NCI-H345 treated with DMSO at 0.1 percent for 48 hours (cell line): ENCODE measurements around the gene HSPB2.
A peak's percentile ranks its signal among the peaks of the same experiment; 100 is the strongest.
"Not testable (repeated sequence)": the region's sequence is repeated elsewhere in the genome, so short reads cannot be mapped to it uniquely, and the experiment has no call there.

Experiments
- DNase-seq: peaks from one replicate; lab custom pipeline; 2025; ENCODE audit not compliant: unreplicated experiment; lab: John Stamatoyannopoulos, UW

Gene HSPB2

DNA sequence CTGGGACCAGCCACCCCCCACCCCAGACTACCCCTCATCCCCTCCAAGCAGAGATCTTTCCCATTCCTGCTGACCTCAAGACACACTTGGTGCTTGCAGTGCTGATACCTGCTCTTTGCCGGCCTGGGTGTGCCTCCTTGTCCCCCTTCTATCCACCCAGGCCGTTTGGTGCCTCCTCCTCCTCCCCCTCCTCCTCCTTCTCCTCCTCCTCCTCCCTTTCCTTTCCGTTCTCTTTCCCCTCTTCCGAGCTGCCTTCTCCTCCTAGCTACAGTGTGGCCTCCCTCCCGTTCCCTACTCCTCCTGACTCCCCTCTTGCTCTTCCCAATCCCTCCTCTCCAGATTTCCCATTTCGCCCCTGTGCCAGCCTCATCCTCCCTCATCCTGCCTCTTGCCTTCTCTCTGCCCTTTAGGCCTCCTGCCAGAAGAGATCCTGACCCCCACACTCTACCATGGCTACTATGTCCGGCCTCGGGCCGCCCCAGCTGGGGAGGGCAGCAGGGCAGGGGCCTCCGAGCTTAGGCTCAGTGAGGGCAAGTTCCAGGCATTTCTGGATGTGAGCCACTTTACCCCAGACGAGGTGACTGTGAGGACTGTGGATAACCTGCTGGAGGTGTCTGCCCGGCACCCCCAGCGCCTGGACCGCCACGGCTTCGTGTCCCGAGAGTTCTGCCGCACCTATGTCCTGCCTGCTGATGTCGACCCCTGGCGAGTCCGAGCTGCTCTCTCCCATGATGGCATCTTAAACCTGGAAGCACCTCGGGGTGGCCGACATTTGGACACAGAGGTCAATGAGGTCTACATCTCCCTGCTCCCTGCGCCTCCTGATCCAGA, 712 bp downstream of the HSPB2 start:
- DNase-seq, result no peak

DNA sequence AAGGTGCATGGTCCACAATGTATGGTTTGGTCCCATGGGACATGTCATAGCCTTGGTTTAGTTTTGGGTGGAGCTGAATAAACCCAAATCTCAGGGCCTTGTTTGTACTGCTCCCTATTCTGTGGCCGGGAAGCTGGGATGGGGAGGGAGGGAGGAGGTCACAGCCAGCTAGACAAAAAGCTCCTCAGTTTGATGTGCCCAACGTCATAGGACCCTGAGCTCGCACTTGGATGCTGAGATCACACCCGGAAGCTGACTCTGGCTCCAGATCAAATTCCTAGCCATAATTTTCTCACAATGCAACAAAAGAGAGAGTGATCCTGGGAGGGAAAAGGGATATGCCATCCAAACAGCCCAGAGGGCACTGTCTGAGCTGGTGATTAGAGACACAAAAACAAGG, 1.5 kb downstream of the HSPB2 start:
- no peak for DNase-seq

DNA sequence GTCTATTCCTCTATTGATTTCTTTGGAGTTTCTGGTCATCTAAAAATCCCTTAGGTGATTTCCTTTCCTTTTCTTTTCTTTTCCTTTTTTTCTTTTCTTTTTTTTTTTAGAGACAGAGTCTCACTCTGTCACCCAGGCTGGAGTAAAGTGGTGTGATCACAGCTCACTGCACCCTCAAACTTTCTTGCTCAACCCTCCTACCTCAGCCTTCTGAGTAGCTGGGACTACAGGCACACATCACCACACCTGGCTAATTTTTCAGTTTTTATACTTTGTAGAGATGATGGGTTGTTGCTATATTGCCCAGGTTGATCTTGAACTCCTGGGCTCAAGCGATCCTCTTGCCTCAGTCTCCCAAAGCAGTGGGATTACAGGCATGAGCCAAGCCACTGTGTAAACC, 4.2 kb downstream of the HSPB2 start:
- DNase-seq, result no peak

DNA sequence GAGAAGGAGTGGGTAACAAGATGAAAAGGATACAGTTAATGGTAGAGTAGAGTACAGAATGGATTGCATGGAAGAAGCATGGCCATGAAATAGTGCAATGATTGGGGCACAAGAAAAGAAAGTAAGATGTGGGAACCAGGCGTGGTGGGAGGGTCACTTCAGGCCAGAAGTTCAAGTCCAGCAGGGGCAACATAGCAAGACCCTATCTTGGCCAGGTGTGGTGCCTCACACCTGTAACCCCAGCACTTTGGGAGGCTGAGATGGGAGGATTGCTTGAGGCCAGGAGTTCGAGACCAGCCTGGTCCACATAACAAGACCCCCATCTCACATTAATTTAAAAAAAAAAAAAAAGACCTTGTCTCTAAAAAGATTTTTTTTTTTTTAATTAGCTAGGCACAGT, 4.8 kb downstream of the HSPB2 start:
- no peak for DNase-seq

DNA sequence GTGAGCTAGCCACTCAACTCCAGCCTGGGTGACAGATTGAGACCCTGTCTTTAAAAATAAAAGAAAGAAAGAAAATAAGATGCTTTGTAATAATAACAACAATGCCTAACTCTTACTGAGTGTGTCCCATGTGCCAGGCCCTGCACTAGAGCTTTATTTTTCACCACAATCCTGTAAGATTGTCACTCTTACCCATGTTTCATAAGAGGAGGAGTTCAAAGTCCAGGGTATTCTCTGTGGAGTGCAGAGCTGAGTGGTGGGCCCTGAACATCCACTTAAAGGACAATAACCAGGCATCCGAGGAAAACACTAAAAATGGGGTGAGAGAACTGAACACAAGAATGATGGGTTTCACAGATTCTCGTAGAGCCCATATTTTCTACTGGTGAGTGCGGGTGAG, 5.3 kb downstream of the HSPB2 start:
- no peak for DNase-seq

DNA sequence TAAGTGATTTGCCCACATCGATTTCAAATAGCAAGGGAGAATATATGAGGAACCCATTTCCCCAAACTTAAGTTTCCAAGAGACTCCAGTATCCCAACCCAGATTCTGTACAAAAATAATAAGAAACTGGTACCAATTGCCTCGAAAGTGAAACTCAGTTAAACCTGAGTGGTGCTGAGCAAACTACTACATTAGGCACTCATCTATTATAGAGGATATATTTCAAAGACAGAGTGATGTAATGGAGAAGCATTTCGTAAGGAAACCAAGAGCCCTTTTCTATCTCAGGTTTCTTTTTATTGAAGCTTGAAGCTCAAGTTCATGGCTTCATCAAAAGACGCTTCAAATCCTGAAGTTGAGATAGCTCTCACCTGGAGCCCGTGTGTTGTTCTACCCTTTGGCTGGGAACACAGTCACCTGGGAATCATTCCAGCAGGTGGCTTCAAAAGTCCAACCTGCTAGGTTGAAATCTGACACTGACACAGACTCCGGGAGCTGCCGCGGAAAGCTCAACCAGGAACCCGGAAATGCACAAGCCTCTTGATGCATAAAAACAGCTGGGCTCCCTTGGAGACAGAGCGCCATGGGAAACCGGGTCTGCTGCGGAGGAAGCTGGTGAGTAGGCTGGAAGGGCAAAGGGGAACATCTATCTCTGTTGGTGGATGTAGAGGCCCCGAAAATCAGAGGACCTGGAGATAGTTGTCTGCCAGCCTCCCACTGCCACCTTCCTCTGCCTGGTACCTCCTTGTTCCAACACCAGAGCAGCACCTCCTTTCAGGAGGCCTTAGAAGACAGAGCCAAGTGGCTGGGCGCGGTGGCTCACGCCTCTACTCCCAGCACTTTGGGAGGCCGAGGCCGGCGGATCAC, 6.1 kb downstream of the HSPB2 start, which contains the start of gene C11orf52:
TSS of gene C11orf52 (plus strand) at position 524 of the 867 bp plus-strand sequence. CDS start at position 584, 60 bp downstream.
- DNase-seq, result peak; percentile 86

DNA sequence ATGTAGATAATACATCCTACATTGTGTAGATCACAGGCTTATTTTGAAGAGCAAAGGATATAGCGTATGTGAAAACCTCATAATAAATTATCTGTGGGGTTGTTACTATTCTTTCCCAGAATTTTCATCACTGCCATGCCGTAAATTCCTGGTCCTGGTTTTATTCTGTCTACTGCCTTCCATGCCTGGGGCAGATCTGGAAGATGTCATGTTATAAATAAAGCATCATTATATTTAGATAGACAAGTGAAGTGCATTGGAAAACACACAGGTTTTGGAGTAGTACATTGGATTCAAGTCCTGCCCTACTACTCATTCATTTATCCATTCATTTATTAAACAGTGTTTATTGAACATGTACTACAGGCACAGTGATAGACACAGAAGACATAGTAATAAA, 8.4 kb downstream of the HSPB2 start:
- DNase-seq, result no peak

DNA sequence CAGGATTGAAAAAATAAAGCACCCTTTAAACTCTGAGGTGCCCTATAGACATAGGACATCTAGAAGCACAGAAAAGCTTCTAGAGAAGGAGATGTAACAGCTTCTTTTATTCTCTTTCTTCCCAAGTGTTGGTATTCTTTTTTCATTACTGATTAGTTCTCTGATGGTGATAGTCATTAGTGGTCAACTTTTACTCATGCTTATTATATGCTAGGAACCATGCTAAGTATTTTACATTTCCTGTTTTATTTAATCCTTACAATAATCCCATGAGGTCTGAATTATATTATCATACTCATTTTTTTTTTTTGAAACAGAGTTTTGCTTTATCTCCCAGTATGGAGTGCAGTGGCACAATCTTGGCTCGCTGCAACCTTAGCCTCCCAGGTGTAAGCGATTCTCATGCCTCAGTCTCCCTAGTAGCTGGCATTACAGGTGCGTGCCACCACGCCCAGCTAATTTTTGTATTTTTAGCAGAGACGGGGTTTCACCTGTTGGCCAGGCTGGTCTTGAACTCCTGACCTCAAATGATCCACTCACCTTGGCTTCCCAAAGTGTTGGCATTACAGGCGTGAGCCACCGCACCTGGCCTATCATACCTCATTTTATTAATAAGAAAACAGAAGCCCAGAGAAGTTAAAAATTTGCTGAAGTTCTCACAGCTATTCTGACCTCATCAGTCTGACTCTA, 9.2 kb downstream of the HSPB2 start:
- no peak for DNase-seq

DNA sequence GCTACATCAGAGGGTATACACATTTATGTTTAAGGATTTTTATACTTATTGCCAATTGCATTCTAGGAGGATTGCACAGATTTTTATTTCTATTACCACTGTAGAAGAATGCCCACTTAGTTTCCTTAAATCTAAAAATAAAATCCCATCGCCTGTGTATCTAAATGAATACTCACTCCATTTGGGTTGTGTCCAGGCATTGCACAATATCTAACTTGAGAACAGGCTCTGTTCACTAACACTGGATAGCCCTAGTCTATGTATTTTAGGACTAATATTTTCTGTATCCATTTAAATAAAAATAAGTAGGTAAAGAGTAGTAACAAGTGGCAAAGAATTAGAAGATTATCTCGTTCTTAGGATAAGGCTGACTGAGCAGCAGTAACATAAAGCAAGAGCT, 10.3 kb downstream of the HSPB2 start:
- DNase-seq, result no peak

DNA sequence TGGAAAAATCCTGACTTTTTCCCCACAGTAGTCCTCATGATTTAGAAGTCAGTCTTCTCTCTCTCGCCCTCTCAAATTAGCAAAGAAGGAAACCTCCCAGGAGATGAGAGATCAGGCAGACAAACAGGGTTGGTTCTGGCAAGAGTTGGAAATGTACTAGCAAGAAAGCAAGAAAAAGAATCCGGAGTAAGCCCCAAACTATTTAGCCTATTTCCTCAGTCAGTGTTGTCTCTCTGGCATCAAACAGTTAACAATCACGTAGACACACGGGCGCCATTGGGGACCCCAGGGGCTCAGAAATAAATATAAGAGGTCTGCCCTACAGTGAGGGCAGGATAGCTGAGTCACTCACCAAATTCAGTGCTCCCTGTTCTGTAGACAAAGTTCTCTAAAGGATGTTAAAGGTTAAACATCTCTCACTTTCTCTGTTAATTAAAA, 10.8 kb downstream of the HSPB2 start:
- no peak for DNase-seq

DNA sequence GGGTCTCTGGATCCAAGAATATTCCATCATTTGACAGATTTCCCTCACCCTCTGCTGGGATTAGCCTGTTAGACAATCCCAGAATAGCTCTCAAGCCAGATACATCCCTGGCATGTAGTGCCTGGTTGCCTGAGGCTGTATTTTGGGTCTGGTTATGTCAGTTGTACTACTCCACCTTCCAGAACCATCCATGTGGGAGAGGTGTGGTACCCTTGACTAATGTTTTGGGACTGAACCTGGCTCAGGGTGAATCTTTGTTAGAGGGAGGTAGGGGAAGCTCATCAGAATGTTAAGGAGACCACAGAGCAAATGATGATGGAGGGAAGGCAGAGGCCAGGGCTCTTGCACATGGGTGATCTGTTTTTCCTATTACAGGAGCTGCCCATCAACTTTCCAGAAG, 11.4 kb downstream of the HSPB2 start:
- no peak for DNase-seq

DNA sequence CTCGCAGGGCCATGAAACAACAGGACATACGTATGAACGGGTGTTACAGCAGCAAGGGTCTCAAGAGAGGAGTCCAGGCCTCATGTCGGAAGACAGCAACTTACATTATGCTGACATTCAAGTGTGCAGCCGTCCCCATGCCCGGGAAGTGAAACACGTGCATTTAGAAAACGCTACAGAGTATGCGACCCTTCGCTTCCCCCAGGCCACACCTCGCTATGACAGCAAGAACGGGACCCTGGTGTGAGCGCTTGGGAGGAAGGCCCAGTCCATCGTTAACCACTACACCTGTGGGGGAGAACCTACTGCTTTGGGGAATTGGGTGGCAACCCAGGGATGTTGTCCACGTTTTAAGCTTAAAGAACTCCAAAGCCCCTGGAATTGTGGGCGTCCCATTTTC, 13.4 kb downstream of the HSPB2 start:
- DNase-seq, result no peak

DNA sequence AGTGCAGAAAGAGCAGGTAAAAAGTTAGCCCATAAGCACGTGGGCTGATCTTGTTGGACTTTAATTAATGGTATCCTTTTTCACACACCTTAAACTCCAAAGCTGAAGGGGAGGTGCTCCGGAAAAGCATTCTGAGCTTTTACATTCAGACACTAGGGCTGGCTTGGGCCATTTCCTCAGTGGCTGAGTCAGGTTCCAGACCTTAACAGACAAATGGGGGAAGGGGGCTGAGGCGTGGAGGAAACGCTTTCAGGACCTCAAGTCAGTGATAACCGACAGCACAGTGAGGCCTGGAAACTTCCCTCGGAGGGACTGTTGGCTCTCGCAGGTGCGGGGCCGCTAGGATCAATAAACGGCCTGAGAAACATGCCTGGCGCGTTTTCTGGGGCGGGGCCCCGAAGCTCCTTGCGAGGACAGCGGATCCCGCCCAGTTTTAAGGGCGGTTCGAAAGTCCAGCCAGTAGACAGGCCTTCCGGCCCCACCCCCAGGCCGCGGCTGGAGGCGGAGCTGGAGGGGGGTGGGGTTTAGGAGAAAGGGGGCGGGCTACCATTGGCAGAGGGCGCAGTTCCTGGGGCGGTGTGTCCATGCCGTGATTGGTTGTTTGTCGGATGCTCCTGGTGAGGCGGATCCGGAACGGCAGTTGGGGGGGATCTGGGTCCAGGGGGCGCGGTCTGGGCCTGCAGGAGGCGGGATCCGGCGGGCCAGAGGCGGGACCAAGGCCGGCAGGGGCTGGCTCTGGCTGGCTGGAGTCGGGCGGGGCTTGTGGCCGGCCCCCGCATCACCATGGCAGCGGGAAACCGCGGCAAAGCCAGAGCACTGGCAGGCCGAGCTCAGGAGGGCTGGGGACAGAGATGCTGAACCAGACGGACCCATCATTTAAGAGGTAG, 14.2 kb downstream of the HSPB2 start:
- peak; percentile 97 for DNase-seq

DNA sequence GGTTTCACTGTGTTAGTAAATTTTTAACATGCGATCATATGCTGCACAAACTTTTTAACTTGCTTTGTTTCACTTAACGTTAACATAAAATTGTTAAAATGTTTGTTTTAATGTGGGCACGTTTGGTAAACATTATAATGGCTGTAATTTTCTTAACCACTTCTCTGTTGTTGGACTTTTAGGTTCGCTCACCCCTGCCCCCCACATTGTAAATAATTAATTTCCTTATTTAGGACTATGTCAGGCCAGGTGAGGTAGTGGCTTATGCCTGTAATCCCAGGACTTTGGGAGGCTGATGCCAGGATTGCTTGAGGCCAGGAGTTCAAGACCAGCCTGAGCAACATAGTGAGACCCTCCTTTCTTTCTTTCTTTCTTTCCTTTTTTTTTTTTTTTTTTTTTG, 17.9 kb downstream of the HSPB2 start:
- DNase-seq, result no peak

DNA sequence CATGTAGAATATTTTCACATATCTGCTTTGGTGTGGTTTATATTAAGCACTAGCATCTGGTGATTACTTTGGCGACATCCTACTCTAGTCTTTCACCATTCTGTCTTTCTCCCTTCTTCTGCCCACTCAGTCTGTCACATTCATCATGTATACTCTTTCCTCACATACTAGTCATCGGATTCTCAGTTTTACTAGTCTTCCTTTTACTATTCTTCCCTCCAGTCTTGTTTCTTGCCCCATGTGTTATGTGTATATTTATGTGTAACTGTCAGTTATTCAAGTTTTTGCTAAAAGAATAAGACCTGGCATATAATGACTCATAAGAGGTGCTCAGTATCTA, 20.0 kb downstream of the HSPB2 start:
- no peak for DNase-seq

DNA sequence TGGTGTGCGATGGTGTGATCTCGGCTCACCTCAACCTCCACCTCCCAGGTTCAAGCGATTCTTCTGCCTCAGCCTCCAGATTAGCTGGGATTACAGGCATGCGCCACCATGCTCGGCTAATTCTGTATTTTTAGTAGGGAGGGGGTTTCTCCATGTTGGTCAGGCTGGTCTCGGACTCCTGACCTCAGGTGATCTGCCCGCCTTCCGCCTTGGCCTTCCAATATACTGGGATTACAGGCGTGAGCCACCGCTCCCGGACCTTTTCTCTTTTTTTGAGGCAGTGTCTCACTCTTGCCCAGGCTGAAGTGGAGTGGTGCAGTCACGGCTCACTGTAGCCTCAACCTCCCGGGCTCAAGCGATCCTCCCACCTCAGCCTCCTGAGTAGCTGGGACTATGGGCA, 20.6 kb downstream of the HSPB2 start:
- not testable (repeated sequence) for DNase-seq

DNA sequence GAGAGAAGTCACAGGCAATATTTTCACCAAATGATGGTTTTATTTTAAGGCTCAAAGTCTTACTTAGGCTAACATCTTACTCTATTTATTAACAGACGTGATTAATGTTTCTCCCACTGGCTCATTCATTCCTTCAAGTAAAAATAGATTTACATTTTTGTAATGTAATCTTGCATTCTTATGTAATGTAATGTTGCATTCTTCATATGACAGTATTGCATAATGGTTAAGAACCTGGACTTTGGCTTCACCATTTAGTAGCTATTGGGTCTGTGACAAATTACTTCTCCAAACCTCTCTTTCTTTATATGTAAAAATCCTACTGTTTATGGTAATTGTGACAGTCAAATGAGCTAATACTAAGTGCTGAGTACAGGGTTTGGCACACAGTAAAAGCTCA, 21.3 kb downstream of the HSPB2 start:
- DNase-seq, result no peak

DNA sequence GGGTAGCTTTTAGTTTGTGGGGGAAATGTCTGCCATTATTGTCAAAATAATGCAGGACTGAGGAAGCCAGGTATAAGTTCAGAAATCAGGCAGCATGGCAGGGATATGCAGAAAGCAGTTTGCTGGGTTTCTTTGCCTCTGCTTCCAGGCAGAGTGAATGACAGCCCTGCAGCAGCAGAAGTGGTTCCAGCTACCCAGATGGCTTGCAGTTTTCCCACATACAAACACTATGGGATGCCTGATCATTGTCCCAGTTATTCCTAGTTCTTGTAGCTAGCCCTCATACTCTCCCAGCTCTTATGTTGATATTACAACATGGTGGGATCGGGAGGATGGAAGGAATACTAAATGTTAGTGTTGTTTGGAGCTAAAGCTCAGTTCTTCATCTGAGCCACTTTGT, 21.8 kb downstream of the HSPB2 start:
- DNase-seq, result no peak

DNA sequence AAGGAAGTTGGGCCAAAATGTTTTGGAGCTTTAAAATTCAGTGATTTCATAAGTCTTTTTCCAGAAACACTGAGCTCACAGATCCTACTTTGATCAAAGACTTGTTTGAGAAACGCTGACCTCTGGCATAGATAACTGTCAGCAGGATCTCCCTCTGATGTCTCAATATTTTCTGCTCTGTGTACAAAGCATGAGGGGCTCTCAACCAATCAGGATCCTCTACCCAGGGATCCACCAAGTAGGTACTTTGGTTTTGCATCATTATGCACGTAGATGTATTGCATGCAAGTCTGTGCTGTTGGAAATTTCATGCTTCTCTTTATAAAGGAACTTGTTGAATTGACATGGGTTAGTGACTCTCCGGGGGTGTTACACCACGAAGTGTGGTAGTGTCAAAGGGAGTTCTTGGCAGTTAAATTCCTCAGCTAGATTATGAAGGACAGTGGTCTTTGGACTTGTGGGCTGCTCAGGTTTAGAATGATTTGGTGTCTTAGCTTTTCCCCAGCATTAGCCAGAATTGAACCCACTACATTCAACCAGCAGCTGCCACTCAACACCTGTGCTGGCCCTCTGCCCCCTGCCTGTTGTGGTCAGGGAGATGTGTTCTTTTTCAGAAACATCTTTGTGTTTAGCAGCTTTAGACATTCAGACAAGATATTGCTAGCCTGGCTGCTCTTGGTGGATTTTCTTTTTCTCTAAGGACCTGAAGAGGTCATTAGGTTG, 22.9 kb downstream of the HSPB2 start:
- DNase-seq, result no peak

DNA sequence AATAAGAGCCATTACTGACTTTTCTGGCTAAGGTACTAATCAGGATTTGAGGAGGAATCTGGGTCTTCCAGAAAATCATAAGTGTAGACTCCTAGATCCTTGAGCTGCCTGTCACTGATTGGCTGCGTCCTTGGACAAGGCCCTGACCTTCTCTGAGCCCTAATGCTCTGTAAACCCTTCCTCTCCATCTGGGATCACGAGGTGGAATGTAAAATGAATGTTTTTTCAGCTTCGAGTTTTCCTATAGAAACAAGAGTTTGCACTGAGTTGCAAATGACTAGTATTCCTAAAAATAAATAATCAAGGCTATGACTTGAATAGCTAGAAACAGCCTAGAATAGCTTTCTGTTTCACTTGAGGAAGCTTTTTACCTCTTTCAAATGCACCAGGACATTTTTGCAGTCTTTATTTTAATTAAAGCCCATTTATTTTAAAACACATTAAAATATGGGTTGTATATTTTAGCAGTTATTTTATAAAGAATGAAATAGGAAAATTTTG, 23.6 kb downstream of the HSPB2 start:
- DNase-seq, result no peak
